Osteocyte (in vitro differentiated cells): ENCODE results near the gene NKX2-8. TPM values are rescaled to one million over a fixed set of nuclear protein-coding genes. Genes with fewer than 3 reads are reported as not detected.

ENCODE experiments used
- DNase-seq: peaks from one replicate; pipeline ENCODE4 v3.0.0; 2021; ENCODE audit warnings: mixed read lengths; ENCODE audit not compliant: unreplicated experiment; ENCODE audit errors: extremely low spot score
- H3K27ac Mint-ChIP-seq: one replicate; pipeline ENCODE4 v1.8.0; 2021; ENCODE audit warnings: mild to moderate bottlenecking, mixed read lengths; ENCODE audit not compliant: unreplicated experiment
- H3K27me3 Mint-ChIP-seq: one replicate; pipeline ENCODE4 v1.8.0; 2021; ENCODE audit warnings: mixed read lengths; ENCODE audit not compliant: unreplicated experiment
- H3K36me3 Mint-ChIP-seq: one replicate; pipeline ENCODE4 v1.8.0; 2021; ENCODE audit warnings: mixed read lengths; ENCODE audit not compliant: unreplicated experiment
- H3K4me1 Mint-ChIP-seq: one replicate; pipeline ENCODE4 v1.8.0; 2021; ENCODE audit warnings: mixed read lengths; ENCODE audit not compliant: unreplicated experiment
- H3K4me3 Mint-ChIP-seq: one replicate; pipeline ENCODE4 v1.8.0; 2021; ENCODE audit warnings: mild to moderate bottlenecking, moderate library complexity, mixed read lengths; ENCODE audit not compliant: unreplicated experiment
- H3K9me3 Mint-ChIP-seq: one replicate; pipeline ENCODE4 v1.8.0; 2021; ENCODE audit warnings: mixed read lengths; ENCODE audit not compliant: unreplicated experiment
- CTCF ChIP-seq: fragments of 200-600 bp; sonication (generic); IDR thresholded peaks from 2 replicates; pipeline ENCODE4 v1.5.0; 2021; ENCODE audit warnings: antibody characterized with exemption, mild to moderate bottlenecking, moderate library complexity
- total RNA-seq: library from RNA; stranded (reverse); gene quantifications from 2 replicates; pipeline ENCODE4 v1.2.1, GENCODE V29; 2021

NKX2-8 gene
- total RNA-seq, 1 donor from 2014 or later = not detected

DNA sequence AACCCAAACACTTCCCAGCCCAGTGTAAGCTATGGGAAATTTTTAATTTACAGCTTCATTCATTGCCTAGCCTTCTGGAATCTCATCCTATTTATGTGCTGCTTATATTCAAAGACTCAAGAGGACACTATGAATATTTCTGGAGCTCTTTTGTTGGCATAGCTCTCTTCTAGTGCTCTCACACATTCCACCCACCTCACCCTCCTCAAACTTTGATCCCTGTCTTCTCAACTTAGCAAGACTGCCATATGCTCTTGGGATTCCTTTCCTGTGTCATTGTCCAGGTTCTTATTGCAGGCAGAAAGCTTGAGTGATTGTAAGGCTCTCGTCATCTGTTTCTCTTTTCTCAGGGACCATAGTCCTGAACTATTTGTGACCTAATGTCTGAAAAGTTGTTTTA is 44.4 kb downstream of the NKX2-8 start:
- Mint-ChIP-seq H3K36me3 (no peaks in the 10 kb centered on the region), H3K27me3 (peaks cover 47% of the 10 kb centered on the region), H3K27ac (no peak overlapping the region), H3K4me3 (no peak overlapping the region), H3K4me1 (no peaks in the 10 kb centered on the region), H3K9me3 (peaks cover 6% of the 10 kb centered on the region)
- no peak for DNase-seq
- no peak for TF ChIP-seq CTCF

Other genes with a start within 250 kb of the NKX2-8 start
- not detected in 2 replicates for gene NKX2-1, start 62.4 kb downstream of the NKX2-8 start, total RNA-seq
- gene PAX9, start 79.2 kb upstream of the NKX2-8 start, total RNA-seq = 3.9 and 4.6 TPM in 2 replicates